Activated T-cell treated with anti-CD3 and anti-CD28 coated beads for 1 hour (primary cell): Measurements from ENCODE around the gene LGALSL.

Experiments
- DNase-seq: peaks from one replicate; pipeline ENCODE4 v3.0.0-alpha.2; 2020; ENCODE audit warnings: low read depth

The LGALSL gene

DNA sequence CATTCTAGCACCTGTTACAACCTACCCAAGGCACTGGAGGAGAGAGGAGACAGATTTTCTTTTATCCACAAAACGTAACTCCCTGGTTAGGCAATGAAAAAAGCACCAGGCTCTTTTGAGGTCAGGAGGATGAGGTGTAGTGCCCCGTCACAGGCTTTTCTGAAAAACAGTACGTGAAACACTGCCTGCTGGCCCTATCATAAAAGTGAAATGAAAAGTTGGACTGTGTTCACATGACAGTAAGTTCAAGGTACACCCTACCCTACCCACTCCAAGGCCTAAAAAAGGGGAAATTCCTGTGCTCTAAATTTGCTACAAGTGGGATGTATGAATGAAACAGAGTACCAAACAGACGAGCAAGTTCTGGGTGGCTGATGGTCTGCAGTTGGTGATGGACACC, 17.6 kb downstream of the LGALSL start:
- DNase-seq, result no peak

DNA sequence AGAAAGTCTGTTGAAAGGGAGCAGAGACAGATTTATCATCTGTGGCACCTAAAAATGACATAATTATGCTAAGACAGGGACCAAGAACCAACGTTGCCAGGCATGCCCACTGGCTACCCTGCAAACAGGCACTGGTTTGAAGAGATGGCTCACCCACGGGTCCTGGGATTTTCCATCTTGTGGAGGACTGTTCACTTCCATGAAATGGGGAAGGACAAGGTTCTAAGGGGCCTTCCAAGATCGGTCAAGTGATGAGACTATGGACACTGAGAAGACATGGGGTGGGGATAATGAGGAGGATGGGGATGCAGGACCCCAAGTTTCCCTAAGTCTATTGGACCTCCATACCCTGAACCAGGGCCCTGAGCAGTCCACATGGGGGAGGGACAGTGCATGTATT, 18.9 kb downstream of the LGALSL start:
- no peak for DNase-seq

DNA sequence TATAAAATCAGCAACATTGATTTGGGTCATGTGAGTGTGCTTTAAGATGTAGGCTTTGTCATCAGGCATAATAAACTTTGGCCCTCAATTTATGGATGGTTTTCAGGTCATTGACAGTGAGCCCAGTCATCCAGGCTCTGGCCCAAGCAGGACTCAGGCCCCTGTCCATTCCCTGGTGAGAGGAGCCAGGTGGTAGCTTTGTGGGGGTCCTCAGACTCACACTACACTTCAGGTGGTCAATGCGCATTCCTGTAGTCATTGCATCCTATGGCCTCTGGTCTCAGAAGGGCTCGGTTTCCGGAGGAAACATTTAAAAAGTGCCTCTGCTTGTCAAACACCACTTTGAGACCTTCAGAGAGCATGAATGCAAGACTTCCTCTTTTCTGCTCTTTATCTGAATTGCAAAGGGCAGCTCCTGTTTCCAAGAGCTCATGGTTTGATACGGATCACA, 20.2 kb downstream of the LGALSL start:
- no peak for DNase-seq

DNA sequence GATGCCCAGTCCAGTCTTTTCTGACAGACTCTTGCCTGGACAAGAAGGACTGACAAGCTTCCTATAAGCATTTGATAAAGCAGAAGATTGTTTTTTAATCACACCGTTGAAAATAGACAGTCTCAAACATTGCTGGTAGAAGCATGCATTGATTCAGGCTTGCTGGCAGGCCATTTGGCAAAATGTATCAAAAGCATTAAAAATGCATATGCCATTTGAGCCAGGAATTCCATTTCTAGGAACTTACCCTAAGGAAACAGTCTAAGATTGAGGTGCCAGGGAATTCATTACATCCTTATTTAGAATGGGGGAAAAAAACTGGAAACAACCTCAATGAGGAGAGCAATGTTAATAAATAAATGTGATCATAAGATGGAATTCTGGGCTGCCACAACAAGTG, 20.7 kb downstream of the LGALSL start:
- no peak for DNase-seq

DNA sequence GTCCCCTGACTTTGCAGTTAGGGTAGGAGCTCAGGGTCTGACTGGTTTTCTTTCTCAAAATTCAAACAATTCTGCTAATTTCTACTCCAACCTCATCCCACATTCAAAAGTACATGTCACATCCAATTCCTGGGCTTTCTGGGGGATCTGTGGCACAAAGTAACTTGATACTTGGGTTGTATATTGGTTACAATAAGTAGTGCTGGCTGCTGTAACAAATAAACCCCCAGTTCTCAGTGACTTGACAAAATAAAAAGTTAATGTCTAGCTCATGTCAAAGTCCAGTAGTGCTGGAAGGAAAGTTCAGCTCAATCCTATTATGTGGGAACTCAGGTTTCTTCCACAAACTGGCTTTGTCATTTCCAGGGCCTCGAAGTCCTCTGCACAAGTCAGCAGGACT, 23.1 kb downstream of the LGALSL start:
- no peak for DNase-seq

DNA sequence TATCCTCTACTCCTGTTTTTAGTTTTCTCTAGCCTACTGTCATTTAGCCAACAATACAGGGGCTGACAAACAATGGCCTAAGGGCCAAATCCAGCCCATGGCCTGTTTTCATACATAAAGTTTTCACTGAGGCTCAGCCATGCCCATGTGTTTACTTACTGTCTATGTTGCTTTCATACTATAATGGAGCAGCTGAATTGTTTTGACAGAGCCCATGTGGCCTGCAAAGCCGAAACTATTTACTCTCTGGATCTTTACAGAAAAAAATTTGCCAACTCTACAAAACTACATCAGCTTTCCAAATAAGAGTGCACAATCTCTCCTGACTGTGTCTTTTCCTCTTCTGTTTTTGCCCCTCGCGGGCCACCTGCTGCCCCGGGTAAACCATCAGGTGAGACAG, 24.0 kb downstream of the LGALSL start:
- no peak for DNase-seq

DNA sequence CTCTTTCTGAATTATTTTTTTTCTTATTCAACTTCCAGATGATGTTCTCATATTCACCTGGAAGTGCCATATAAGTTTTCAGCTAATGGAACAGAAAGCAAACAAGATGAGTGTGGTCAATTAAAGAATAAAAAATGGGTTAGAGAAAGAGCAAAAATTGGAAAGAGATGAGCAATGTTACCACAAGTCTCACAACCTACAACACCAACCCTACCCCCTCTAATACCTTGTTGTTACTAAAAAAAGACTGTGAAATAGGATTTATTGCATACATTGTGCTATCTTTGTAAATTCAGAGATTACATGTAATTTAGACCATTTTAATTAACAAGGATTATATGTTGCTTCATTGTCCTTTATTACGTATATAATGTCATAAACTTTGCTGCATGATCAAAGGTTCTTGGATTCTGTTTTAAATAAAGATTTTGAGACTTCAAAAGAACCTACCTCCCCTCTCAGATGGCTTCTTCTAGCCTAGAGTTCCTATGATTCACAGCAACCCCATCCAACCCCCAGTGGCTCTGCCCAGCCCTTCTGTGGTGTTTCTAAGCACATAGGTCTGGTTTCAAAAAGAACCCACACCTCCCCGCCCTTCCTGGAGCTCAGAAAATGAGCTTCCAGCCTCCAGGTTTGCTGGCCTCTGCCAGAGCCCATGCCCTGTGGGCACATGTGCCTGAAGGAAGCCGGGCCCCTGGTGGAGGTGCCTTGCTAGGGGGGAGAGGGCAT, 24.7 kb downstream of the LGALSL start:
- no peak for DNase-seq

DNA sequence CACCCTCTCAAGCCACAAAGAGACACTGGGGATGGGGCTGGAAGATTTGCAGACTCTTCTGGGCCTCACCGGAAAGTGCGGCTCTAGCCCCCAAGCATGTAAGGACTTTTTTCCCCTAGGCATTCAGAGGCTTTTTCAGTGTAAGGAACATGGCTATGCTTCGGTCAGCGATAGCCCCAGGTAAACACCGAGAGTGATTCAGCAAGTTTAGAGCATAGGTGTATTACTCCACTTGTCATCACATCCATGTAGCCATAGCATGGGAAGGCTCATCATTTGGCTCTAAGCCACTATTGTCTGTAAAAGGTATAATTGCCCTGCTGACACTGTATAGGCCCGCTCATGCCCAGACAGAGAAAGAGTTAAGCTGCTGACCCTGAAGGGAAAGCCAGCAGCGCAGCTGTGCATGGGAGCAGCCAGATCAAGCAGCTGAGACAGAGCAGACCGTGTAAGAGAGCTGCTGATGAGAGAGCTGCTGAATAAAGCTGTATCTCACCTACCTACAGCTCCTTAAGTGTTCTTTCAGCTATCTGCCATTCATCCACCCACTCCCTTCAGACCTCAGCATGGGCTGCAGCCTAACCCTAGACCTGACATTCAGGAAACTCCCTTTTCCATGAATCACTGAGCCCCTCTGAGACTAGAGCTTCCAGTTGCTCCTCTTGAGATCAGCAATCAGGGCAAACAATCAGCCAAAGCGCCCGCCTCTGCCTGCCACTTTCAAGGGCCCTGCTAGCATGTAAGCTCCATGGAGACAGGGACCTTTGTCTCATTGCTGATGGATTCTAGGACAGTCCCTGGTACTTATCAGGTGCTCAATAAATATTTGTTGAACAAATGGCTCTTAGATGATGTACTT, 25.5 kb downstream of the LGALSL start:
- DNase-seq, result no peak

DNA sequence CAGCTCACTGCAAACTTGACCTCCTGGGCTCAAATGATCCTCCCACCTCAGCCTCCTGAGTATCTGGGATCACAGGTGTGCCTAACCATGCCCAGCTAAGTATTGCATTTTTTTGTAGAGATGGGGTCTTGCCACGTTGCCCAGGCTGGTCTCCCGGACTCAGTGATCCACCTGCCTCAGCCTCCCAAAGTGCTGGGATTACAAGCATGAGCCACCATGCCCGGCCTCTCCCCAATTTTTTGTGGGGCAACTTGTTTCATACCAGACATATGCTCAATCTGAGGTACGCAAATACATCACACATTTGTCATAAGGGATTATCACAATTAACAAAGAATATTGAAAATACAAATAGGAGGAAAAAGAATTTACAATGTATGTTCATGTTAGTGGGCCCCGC, 27.7 kb downstream of the LGALSL start:
- no peak for DNase-seq

DNA sequence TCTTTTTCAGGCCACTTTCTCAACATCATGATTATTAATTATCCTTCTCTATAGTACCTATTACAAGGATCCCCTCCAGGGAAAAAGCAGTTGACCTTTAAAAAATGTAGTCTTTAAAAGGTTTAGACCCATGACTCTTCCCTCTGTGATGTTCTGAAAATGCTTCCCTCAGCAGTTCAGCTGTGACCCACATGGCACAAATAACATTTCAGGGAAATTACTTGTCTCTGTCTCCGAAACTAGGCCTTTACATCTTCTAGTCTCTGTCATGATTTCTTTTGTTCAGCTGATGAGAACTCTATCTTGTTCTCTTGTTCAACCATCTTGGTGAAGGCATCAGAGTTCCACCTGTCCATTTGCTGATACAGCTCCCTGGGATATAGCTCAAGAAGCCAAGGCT, 28.3 kb downstream of the LGALSL start:
- no peak for DNase-seq

DNA sequence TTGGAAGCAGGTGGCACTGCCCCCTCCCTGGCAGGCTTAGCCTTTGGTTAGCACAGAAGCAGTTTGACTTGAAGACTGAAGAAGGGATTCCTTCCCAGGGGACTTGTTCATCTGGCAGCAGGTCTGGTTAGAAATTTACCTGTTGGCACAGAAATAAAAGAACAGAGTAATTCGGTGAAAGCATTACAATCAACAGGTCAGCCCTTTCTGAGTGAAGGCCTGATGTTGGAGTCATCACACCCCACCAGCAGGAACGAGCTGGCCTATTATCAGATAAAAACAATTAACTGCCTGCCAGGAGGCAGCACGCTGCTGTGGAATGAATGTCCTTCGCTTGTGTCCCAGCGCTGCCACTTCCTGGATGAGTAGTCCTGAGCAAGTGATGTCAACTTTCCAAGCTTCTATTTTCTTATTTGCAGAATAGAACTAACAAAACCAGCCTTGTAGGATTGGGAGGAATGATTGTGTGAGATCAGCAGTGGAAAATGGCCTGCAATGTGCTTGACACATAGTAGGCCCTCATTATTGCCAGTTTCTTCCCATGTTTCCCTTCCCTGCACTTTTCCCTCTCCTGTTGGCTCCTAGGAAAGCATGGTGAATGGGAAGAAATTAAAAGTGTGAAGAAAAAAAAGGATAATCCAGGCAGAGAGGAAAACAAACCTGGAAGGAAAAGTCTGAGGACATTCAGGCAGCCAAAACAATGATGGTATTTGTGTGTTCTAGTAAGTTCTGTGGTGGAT, 29.0 kb downstream of the LGALSL start:
- DNase-seq, result no peak

DNA sequence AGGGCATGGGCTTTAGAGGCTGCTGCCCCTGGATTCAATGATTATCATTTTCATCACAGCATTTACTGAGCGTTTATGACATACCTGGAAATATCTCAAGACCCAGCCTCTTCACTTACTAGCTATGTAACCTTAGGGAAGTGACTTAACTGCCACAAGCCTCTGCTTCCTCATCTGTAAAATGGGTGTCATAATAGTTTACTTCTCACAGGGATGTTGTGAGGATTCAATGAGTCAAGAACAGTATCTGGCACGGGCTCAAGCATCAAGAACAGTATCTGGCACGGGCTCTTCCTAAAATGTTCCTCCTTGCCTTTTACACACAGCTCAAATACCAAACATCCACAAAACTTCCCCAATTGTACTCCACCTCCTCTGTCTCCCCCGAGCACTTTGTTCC, 31.4 kb downstream of the LGALSL start:
- DNase-seq, result no peak

DNA sequence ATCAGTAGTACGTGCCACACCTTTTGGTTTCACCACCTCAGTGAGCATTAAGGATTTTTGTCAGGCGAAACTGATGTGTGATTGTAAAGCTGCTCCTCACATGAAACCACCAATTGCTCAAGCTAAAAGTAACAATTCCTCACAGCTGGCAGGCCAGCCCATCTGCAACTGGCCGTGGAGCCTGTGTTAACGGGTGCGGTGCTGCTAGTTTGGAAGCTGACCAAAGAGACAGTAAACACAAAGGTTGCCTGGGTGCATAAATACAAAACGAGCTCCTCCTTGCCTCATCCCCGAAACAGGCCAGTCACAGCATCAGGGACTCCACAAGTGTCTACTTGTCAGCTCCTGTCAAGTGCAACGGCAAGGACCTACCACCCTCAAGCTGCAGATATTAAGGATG, 32.0 kb downstream of the LGALSL start:
- DNase-seq, result no peak

DNA sequence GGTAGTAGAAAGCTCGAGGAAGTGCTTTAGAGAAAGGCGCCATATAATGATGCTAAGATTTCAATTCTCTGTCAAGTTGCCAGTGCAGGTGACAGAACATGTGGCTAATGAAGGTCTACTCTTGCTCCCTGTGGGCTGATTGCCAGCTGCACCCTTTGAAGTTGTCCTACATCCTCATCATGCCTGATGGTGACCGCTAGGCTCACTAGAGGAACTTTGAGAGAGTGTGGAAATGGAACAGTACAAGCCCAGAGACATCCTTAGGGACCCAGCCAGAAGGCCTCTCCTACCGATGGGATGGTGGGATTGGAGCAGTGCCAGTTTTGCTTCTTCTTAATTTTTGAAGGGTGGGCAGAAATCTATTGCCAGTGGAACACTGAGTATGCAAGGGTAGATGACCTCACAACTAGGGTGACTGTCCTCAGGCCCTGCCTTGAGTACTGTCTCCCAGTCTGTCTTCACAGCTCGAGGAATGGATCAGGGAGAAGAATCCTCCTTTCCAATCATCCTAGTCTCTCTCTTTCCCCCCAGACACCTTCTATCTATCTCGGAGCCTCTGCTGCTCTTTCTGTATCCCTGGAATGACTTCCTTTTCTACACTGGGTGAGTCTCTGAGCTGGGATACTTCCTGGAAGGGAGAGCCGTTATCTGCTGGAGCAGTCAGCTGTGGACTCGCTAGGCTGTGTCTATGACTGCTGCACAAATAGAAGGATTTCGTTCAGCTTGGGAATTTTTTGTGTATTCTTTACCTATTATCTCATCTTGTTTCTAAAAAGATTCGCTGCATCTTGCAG, 33.5 kb downstream of the LGALSL start:
- no peak for DNase-seq

DNA sequence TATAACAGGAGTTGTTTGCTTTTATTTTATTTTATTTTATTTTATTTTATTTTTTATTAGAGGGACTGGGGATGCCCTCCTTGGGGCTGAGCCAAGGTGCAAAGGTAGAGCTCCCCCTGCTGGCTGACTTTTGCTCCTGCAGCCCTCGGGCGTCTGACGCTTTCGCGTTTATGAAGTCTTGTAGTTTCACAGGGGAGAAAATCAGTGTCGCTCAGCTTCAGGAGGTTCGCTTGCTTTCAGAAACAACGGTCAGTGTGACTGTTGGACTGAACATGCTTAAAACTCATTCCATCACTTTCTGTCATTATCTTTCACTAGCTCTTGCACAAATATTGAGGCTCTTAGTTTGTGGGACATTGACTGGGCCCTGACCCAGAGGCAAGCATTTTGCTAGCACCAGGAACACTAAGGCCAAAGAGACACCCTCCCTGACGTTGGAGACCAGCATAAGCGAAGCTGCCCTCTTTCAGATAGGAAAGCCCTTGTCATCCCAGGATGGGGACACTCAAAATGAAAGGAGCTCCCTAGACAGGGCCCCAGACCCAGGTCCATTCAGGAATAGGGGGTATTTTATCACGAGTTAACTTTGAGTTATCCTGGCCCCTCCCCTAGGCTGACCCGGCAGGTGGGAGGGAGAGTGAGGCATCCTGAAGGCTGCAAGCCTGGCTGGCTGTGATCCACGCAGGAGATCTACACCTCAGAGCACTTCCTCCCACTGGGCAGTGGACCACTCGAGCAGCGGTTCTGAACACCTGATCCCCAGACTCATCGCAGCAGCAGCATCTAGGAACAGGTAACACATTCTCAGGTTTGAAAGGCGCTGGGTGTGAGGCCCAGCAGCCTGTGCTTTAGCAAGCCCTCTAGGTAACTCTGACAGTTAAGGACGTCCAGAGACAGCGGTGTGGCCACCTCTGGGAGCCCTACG, 34.4 kb downstream of the LGALSL start:
- DNase-seq, result peak; percentile 78

DNA sequence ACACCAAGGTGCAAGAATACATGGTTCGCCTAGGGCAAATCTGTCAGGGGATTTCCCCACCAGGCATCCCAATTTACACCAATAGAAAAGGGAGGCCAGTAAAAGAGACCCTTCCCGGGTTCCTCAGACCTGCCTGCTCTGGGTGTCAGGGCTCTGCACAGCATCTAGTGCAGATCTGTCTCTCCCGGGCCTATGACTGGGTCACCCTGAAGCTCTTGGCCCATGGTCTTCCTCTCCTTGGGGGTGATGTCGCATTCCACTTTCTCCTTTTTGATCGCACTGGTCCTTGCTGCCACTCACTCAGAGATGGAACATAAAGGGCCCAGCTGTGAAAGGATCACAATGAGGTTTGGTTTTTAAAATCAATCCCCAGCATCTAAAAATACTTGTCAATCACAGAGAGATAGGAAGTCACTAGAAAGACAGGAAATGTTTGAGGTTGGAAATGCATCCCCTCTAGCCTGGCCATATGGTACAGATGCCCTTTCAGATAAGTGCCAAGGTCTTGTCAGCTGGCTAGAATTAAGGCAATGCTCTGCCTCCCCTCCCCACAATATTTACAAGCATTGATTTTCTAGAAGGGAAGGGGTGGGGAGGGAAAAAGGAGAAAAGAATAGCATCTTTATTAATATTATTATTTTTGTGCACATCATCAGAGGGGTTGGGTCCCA, 35.3 kb downstream of the LGALSL start:
- no peak for DNase-seq

DNA sequence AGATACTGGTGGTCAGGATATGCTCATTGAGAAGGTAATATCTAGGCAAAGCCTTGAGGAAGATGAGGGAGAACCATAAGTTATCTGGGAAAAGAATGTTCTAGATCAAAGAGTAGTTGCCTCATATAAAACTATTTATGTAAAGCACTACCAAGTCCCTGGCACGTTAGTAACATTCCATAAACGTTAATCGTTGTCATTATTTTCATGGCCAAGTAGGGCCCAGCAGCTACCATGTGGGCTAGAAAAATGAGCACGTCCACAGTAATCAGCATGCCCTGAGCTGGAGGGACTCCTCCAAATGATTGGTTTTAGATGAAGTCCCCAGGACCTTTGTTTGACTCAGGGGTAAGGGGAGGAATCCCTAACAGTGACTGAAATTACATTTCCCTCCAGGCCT, 37.5 kb downstream of the LGALSL start:
- DNase-seq, result no peak

DNA sequence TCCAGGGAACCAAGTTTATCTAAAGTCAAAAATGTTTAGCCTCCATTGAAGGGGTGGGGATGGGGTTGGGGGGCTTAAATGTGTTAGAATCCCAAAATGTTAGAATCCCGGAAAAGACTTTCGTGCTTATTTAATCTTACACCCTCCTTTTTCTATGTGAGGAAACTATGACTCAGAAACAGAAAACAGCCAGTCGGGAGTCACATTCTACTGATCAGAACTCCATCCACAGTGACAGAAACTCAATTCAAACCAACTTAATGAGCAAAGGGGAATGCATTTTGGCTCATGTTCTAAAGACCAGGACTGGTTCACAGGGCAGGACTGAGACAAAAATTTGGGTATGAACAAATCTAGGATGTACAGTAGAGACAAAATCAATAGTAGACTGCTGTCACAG, 38.3 kb downstream of the LGALSL start:
- no peak for DNase-seq

DNA sequence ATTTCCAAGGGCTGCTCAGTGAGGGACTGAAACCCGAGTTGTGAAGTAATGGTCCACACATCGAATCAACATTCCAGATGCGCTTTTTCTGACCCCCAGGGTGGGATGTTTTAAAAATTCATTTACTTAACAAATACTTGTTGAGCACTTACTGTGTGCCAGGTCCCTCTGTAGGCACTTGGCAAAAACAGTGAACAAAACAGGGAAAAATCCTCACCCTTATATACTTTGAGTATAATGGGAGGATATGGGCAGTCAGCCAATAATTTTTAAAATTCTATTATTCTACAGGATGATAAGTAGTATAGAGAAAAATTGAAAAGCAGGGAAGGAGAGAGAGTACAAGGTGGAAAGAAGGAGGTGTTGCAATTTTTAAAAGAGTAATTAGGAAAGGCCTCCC, 38.9 kb downstream of the LGALSL start:
- DNase-seq, result no peak

DNA sequence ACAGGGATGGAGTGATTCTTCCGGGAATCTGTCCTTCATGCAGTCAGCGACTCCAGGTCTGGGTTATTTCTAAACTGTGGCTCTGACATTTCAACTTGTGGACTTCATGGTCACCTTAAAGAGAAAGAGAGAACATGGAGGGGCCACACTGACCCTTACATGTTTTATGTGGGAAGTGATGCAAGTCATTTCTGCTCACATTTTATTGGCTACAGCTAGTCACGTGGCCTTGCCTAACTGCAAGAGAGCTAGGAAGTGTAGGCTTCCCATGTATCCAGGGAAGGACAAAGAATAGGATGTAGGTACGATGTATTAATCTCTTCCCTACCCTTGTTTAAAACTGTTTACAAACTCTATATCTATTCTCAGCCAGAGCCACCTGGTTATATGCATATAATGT, 39.8 kb downstream of the LGALSL start:
- no peak for DNase-seq
